Immature natural killer cell (primary cell): ENCODE results near the gene GABRG3. TPM values are rescaled to one million over a fixed set of nuclear protein-coding genes. Genes with fewer than 3 reads are reported as not detected.
"Not testable (repeated sequence)": the region's sequence is repeated elsewhere in the genome, so short reads cannot be mapped to it uniquely, and the experiment has no call there.

Experiments
- DNase-seq, 3 donors: peaks; one replicate each; pipeline ENCODE4 v3.0.0; 2022; ENCODE audit warnings: mixed read lengths in 1 of 3
- H3K27ac Mint-ChIP-seq, 6 donors: one replicate each; pipeline ENCODE4 v1.8.0; 2020; ENCODE audit warnings: mixed read lengths in 6 of 6, mild to moderate bottlenecking in 5 of 6, inconsistent platforms in 4 of 6, moderate library complexity in 3 of 6
- H3K27me3 Mint-ChIP-seq, 3 donors: one replicate each; pipeline ENCODE4 v1.8.0; 2020 to 2021; ENCODE audit warnings: low read depth in 3 of 3, mild to moderate bottlenecking in 3 of 3, mixed read lengths in 3 of 3, moderate library complexity in 3 of 3, inconsistent platforms in 1 of 3
- H3K36me3 Mint-ChIP-seq, 3 donors: one replicate each; pipeline ENCODE4 v1.8.0; 2020; ENCODE audit warnings: mixed read lengths in 3 of 3, inconsistent platforms in 2 of 3, mild to moderate bottlenecking in 2 of 3
- H3K4me1 Mint-ChIP-seq, 2 donors: one replicate each; pipeline ENCODE4 v1.8.0; 2020; ENCODE audit warnings: inconsistent platforms in 2 of 2, mild to moderate bottlenecking in 2 of 2, mixed read lengths in 2 of 2, moderate library complexity in 1 of 2
- H3K4me3 Mint-ChIP-seq, 5 donors: one replicate each; pipeline ENCODE4 v1.8.0; 2020; ENCODE audit warnings: mild to moderate bottlenecking in 5 of 5, mixed read lengths in 5 of 5, inconsistent platforms in 3 of 5, moderate library complexity in 3 of 5
- H3K9me3 Mint-ChIP-seq, 6 donors: one replicate each; pipeline ENCODE4 v1.8.0; 2020; ENCODE audit warnings: mild to moderate bottlenecking in 6 of 6, mixed read lengths in 6 of 6, inconsistent platforms in 4 of 6, moderate library complexity in 3 of 6
- polyA plus RNA-seq, 3 donors: library from polyadenylated mRNA; unstranded; fragments of 300-500 nt; fragmentation: Illumina TruSeq; gene quantifications; one replicate each; pipeline ENCODE4 v1.2.3, GENCODE V29; 2021

The GABRG3 gene
- polyA plus RNA-seq, 3 donors from 2014 or later: not detected

GRCh38 chr15:27165590-27165989 lies 194.6 kb downstream of the GABRG3 start:
- Mint-ChIP-seq H3K4me3 (no peak overlapping the region), H3K27me3 (peaks cover 0 to 1% (median 0%) of the 10 kb centered on the region in 3 donors), H3K9me3 (peaks cover 6 to 41% (median 23%) of the 10 kb centered on the region in 6 donors), H3K4me1 (no peaks in the 10 kb centered on the region), H3K27ac (no peak overlapping the region), H3K36me3 (no peaks in the 10 kb centered on the region)
- no peak for DNase-seq

DNA sequence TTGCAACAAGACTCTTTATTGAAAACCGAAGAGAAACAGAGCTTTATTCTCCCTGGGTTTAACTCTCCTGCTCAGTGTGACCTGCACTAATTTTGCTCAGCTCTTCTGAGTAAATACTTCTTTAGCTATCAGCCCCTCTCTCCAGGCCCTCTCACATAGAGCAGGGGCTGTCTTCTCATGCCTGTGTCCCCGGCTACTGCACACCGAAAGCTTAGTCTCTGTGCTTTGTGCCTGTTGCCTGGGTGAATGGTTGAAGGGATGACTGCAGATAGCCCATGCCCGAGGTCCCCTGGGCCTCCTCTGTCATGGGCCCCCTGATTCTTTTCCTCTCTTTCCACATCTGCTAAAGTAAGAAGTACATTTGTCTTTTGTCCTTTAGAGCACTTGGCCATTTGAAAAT lies 195.9 kb downstream of the GABRG3 start:
- peaks cover 8 to 47% (median 22%) of the 10 kb centered on the region in 6 donors for H3K9me3 Mint-ChIP-seq
- no peaks in the 10 kb centered on the region for H3K36me3 Mint-ChIP-seq
- peaks cover 0 to 1% (median 0%) of the 10 kb centered on the region in 3 donors for H3K27me3 Mint-ChIP-seq
- no peak overlapping the region for H3K27ac Mint-ChIP-seq
- no peak overlapping the region for H3K4me3 Mint-ChIP-seq
- no peak for DNase-seq
- no peaks in the 10 kb centered on the region for H3K4me1 Mint-ChIP-seq

DNA sequence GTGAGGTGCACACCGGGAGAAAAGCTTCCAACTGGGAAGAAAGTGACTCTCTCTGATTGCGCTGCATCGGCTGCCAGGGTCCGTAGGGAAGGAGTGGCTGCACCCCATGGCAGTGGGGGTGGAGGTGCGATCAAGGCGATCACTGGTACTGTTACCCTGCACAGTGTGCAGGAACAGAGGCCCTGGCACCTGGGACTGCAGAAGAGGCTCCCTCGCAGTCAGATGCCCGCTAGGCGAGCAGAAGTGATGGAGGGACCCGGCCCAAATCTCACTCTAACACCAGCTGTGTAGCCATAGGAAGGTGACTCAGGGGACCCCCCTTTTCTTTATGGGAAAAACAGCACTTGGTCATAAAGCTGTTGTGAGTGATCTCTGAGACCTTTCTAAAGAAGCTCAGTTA lies 196.8 kb downstream of the GABRG3 start:
- H3K4me3 Mint-ChIP-seq: no peak overlapping the region
- H3K36me3 Mint-ChIP-seq: no peaks in the 10 kb centered on the region
- H3K9me3 Mint-ChIP-seq: peaks cover 8 to 41% (median 22%) of the 10 kb centered on the region in 6 donors
- H3K27ac Mint-ChIP-seq: no peak overlapping the region
- DNase-seq: no peak
- peaks cover 0 to 1% (median 0%) of the 10 kb centered on the region in 3 donors for H3K27me3 Mint-ChIP-seq
- no peaks in the 10 kb centered on the region for H3K4me1 Mint-ChIP-seq

DNA sequence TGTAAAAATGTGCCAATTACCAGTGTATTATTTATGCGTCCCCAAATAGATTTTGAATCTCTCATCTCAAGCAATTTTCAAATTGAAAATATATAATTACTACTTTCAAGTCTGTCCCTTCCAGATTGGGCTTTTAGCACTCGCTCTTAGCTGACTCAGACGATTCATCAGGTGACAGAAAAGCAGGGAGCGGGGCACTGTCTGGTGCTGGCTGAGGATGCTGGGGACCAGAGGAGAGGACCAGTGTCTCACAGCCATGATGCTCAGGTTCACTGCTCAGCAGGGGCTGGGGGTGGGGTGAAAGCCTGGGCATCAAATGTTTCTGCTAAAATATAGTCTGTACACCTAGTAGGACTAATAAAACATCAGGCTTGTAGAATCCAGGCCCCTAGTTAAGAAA lies 199.9 kb downstream of the GABRG3 start:
- no peak for DNase-seq
- no peak overlapping the region for H3K4me3 Mint-ChIP-seq
- H3K4me1 Mint-ChIP-seq: no peaks in the 10 kb centered on the region
- peaks cover 10 to 31% (median 15%) of the 10 kb centered on the region in 6 donors for H3K9me3 Mint-ChIP-seq
- no peak overlapping the region for H3K27ac Mint-ChIP-seq
- peaks cover 0 to 3% (median 0%) of the 10 kb centered on the region in 3 donors for H3K36me3 Mint-ChIP-seq
- no peaks in the 10 kb centered on the region for H3K27me3 Mint-ChIP-seq

DNA sequence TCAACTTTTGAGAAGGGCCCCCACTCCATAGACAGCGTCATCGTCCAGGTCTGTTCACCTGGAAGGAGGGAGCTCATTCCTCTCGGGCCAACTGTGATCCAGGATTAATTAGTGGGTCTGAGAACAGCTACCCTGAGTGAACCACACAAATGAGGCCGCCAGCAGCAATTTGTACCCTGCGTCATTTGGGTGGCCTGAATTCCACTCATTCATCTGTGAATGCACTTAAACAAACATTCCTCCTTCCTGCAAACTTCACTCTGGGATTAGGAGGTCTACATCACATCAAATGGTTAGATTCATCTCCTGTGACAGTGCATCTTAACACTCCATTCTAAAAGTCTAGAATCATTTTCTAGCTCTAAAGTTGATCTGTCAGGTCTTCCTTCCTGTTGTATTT lies 201.8 kb downstream of the GABRG3 start:
- Mint-ChIP-seq H3K27ac (no peak overlapping the region), H3K9me3 (peaks cover 13 to 44% (median 21%) of the 10 kb centered on the region in 6 donors), H3K27me3 (no peaks in the 10 kb centered on the region), H3K4me3 (no peak overlapping the region), H3K36me3 (peaks cover 0 to 3% (median 0%) of the 10 kb centered on the region in 3 donors), H3K4me1 (no peaks in the 10 kb centered on the region)
- no peak for DNase-seq

GRCh38 chr15:27175472-27176153 lies 204.6 kb downstream of the GABRG3 start:
- Mint-ChIP-seq H3K27ac (no peak overlapping the region), H3K4me3 (no peak overlapping the region), H3K36me3 (peaks cover 0 to 3% (median 0%) of the 10 kb centered on the region in 3 donors), H3K27me3 (peaks cover 0 to 2% (median 0%) of the 10 kb centered on the region in 3 donors), H3K9me3 (peaks cover 7 to 64% (median 33%) of the 10 kb centered on the region in 6 donors), H3K4me1 (no peaks in the 10 kb centered on the region)
- DNase-seq: no peak

GRCh38 chr15:27176785-27177406 lies 205.9 kb downstream of the GABRG3 start:
- Mint-ChIP-seq H3K27ac (no peak overlapping the region), H3K4me1 (no peaks in the 10 kb centered on the region), H3K9me3 (peaks cover 7 to 62% (median 35%) of the 10 kb centered on the region in 6 donors), H3K27me3 (peaks cover 0 to 2% (median 0%) of the 10 kb centered on the region in 3 donors), H3K36me3 (peaks cover 0 to 3% (median 0%) of the 10 kb centered on the region in 3 donors), H3K4me3 (no peak overlapping the region)
- DNase-seq: no peak

GRCh38 chr15:27179789-27180188 lies 208.8 kb downstream of the GABRG3 start:
- H3K27me3 Mint-ChIP-seq: peaks cover 0 to 3% (median 0%) of the 10 kb centered on the region in 3 donors
- peaks cover 6 to 55% (median 34%) of the 10 kb centered on the region in 6 donors for H3K9me3 Mint-ChIP-seq
- H3K4me3 Mint-ChIP-seq: no peak overlapping the region
- H3K36me3 Mint-ChIP-seq: no peaks in the 10 kb centered on the region
- H3K4me1 Mint-ChIP-seq: no peaks in the 10 kb centered on the region
- DNase-seq: no peak
- no peak overlapping the region for H3K27ac Mint-ChIP-seq

DNA sequence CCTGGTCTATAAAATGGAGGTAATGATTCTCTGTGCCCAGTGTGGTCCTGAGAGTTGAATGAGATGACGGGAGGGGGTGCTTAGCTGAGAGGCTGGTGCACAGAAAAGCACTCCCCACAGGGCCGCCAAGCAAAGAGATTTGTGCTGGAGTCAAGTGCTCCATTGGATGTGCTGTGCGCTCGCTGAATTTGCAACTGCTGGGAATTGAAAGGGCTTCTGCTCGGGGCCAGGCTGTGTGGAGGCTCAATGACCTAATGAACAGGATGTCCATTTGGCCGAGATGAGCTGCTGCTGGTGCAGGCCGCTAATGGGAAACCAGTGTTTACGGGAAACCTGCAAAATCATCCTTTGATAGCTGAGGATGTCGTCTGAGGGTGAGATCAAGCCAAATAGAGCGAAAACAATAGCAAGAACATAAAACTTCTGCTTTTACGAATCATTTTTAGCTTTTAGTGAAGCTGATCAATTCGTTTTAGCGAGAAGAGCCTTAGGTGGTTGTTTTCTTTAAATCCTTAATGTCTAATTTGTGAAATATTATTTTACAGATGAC lies 211.7 kb downstream of the GABRG3 start:
- H3K9me3 Mint-ChIP-seq: peaks cover 5 to 55% (median 28%) of the 10 kb centered on the region in 6 donors
- no peaks in the 10 kb centered on the region for H3K36me3 Mint-ChIP-seq
- no peak overlapping the region for H3K27ac Mint-ChIP-seq
- DNase-seq: no peak
- no peak overlapping the region for H3K4me3 Mint-ChIP-seq
- peaks cover 0 to 3% (median 0%) of the 10 kb centered on the region in 3 donors for H3K27me3 Mint-ChIP-seq
- no peaks in the 10 kb centered on the region for H3K4me1 Mint-ChIP-seq

DNA sequence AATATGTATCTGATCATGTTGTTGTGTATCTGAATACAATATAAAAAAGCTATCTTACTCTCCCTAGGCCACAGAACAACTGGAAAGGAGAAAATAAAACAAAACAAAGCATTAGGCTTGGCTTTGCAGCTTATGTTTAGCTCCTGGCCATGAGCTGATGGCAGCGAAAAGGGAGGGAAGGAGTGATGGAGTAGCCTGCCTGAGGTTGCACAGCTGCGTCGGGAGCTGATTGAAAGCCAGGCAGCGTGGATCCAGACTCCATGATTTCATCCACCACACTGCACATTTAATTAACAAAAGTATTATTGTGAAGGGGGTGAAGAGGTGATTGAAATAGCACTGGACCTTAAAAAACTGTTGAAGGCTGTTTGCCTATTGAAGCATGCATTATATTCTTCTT lies 212.2 kb downstream of the GABRG3 start:
- no peak overlapping the region for H3K27ac Mint-ChIP-seq
- no peaks in the 10 kb centered on the region for H3K4me1 Mint-ChIP-seq

GRCh38 chr15:27191515-27191914 lies 220.5 kb downstream of the GABRG3 start:
- H3K36me3 Mint-ChIP-seq, H3K4me3 Mint-ChIP-seq, H3K27me3 Mint-ChIP-seq, H3K4me1 Mint-ChIP-seq, H3K27ac Mint-ChIP-seq, DNase-seq: not testable (repeated sequence)
- peaks cover 5 to 36% (median 22%) of the 10 kb centered on the region in 6 donors for H3K9me3 Mint-ChIP-seq

More for the DNA sequence above, 212.2 kb downstream of the GABRG3 start:
- peaks cover 0 to 3% (median 0%) of the 10 kb centered on the region in 3 donors for H3K27me3 Mint-ChIP-seq
- H3K4me3 Mint-ChIP-seq: no peak overlapping the region
- H3K36me3 Mint-ChIP-seq: no peaks in the 10 kb centered on the region
- peaks cover 4 to 49% (median 24%) of the 10 kb centered on the region in 6 donors for H3K9me3 Mint-ChIP-seq
- DNase-seq: no peak

GRCh38 chr15:27196691-27197090 lies 225.7 kb downstream of the GABRG3 start:
- peaks cover 0 to 2% (median 2%) of the 10 kb centered on the region in 3 donors for H3K27me3 Mint-ChIP-seq
- DNase-seq: no peak
- H3K9me3 Mint-ChIP-seq: peaks cover 6 to 50% (median 18%) of the 10 kb centered on the region in 6 donors
- no peaks in the 10 kb centered on the region for H3K4me1 Mint-ChIP-seq
- H3K4me3 Mint-ChIP-seq: no peak overlapping the region
- H3K36me3 Mint-ChIP-seq: no peaks in the 10 kb centered on the region
- H3K27ac Mint-ChIP-seq: no peak overlapping the region

DNA sequence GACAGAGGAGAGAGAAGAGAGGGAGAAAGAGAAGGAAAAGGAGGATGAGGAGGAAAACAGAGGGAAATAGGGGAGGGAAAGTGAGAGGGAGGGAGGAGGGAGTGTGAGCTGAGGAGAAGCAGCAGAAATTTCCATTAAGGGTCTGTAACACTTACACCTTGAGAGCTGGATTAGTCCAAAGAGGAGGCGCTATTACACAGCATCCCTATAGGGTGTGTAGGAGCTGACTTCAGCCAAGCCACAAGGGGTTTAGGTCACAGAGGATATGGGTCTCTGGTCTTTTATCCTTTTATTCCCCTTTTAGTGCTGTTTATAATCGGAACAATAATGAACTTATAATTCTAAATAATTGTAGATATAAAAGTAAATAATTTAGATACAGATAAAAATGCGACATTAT lies 230.4 kb downstream of the GABRG3 start:
- H3K27ac Mint-ChIP-seq: no peak overlapping the region
- H3K4me1 Mint-ChIP-seq: no peaks in the 10 kb centered on the region
- DNase-seq: no peak
- no peaks in the 10 kb centered on the region for H3K36me3 Mint-ChIP-seq
- H3K4me3 Mint-ChIP-seq: no peak overlapping the region
- peaks cover 12 to 48% (median 17%) of the 10 kb centered on the region in 6 donors for H3K9me3 Mint-ChIP-seq
- H3K27me3 Mint-ChIP-seq: peaks cover 0 to 2% (median 0%) of the 10 kb centered on the region in 3 donors

- no peaks in the 10 kb centered on the region for H3K36me3 Mint-ChIP-seq
- H3K4me1 Mint-ChIP-seq: no peaks in the 10 kb centered on the region
Observed at GRCh38 chr15:27210176-27210575, 239.2 kb downstream of the GABRG3 start.

More at GRCh38 chr15:27210176-27210575, 239.2 kb downstream of the GABRG3 start:
- no peak for DNase-seq
- Mint-ChIP-seq H3K27ac (no peak overlapping the region), H3K4me3 (no peak overlapping the region), H3K27me3 (no peaks in the 10 kb centered on the region), H3K9me3 (peaks cover 10 to 44% (median 24%) of the 10 kb centered on the region in 6 donors)
